ENCODE measurements around the gene NUDT1.

The NUDT1 gene

DNA sequence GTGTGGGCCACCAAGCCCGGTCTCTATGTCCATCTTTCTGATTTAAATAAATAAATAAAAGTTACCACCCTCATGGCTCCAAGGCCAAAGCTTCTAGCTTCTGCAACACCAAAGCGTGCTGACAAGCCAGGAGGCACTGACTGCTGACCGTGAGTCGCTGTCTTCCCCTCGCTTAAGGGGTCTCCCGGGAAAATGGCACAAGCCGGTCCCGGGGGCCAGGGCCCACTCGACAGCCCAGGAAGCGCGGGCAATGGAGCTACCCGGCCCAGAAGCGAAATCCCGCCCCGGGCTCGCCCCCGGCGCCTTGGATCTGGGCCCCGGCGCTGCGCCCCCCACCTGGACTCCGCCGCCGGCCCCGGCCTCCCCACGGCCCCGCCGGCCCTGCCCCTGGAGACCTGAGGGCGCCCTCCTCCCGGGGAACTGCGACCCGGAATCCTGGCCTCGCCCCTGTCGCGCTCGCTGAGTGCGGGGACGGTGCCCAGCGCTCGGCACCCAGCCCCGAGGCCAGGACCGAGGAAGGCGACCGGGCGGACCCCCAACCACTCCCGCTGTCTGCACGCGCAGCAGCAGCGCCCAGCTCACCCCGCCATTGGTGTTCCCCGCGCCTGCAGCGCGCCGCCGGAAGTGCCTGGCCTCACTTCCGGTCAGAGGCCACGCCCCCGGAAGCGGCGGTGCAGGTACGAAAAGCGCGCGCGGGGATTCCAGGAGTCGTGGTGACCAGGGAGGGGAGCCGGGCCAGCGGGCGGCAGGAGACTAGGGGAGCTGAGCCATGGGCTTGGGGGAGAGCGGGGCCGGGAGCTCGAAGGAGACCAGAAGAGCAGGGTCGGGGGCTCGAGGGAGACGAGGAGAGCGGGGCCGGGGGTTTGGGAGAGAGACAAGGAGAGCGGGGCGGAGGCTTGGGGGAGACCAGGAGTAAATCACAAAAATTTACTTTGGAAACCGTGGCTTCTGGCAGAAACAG lies at the start of gene NUDT1, which contains the start of gene MRM2:
NUDT1 (plus strand) TSS at position 647 of the 961 bp plus-strand sequence. CDS start 2,349 bp downstream, outside the sequence.
MRM2 (minus strand) TSS at position 626 of the 961 bp plus-strand sequence; CDS start at position 590, 36 bp downstream.
- DNase-seq (ENCODE audit: low read depth, low spot score) = peak; percentile 20

DNA sequence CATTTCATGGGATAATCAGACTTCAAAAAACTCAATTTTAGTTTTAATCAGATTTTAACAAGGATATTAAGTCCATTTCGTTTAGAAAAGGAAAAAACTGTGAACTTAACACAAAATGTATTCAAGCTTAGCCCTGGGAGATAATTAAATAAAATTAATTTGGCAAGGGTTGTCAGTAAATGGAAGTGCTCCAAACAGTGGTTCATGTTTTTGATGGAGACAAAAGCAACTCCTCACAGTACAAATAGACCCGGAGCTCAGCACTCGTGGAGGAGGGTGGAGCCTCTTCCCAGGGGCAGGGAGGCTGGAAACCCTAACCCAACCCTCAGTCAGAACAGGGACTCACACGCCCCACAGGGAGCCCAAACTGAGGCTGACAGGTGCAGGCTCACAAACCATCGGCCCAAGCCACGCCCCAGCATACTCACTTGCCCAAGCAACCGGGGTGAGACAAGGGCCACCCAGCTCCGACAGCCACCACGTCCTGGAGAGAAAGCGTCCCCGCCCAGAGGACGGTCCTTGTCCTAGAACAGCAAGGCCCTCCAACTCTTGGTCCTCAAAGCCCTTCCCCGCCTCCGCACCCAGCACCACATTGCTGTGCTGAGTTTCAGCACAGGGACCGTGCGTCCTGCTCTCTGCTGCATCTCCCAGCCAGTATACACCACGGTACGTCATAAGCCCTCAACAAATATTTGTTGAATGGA lies 49.0 kb upstream of the NUDT1 start:
- DNase-seq (ENCODE audit: low read depth, low spot score) = no peak

DNA sequence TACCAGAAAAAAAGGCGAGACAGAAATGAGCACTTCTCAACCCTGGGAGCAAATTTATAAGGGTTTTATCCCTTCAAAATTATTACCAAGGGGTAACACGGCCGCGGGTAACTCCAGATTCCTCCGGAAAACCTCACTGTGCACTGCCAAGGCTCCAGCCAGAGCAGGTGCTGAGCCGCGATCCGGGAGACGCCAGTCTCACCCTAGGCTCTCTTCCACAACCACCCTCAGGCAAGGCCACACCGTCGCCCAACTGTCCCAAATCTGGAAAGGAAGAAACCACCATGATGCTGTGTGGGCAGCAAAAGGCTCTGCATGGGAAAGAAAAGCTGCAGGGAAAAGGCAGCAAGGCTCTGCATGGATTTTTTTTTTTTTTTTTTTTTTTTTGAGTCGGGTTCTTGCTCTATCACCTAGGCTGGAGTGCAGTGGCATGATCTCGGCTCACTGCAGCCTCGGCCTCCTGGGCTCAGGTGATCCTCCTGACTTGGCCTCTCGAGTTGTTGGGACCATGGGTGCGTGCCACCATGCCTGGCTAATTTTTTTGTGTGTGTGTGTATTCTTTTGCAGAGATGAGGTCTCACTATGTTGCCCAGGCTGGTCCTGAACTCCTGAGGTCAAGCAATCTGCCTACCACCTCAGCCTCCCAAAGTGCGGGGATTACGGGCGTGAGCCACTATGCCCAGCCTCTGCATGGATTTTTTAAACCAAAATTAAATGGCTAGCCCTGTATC lies 48.3 kb upstream of the NUDT1 start:
- DNase-seq (ENCODE audit: low read depth, low spot score) = no peak

DNA sequence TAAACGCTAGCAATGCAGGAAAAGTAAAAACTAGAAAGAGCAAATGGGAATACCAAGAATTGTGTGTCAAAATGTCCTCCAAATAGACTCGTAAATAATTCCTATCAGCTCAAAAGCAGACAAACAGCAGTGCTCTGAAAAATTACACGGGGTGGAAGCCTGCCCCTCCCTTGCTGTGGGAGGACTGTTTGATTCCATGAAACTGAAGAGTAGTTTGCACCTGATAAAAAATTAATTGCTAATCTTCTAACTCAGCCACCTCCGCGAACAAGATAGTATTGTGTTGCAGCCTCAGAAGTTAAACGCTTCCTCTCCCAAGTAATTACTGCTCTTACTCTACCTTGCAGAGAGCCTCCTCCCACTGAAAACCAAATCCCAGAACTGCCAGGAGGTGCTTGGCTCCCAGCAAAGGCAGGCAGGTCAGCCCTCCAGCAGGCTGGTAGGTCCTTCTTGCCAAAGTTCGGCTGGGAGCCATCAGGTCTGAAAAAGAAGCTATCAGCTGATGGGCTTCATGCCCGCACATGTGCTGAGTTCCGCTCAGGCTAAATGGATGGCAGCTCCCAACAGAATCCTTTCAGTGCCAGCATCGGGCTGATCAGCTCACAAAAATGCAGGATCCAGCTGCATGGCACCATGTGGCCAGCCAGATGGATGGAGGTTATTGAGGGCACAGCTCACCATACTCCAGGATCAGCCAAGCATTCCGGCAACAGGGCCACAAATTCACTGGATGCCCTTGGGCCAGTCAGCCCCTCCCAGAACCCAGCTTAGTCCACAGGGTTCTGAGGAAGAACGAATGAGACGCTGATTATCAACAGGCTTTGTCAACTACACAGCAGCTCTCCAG lies 46.4 kb upstream of the NUDT1 start:
- DNase-seq (ENCODE audit: low read depth, low spot score) = no peak

DNA sequence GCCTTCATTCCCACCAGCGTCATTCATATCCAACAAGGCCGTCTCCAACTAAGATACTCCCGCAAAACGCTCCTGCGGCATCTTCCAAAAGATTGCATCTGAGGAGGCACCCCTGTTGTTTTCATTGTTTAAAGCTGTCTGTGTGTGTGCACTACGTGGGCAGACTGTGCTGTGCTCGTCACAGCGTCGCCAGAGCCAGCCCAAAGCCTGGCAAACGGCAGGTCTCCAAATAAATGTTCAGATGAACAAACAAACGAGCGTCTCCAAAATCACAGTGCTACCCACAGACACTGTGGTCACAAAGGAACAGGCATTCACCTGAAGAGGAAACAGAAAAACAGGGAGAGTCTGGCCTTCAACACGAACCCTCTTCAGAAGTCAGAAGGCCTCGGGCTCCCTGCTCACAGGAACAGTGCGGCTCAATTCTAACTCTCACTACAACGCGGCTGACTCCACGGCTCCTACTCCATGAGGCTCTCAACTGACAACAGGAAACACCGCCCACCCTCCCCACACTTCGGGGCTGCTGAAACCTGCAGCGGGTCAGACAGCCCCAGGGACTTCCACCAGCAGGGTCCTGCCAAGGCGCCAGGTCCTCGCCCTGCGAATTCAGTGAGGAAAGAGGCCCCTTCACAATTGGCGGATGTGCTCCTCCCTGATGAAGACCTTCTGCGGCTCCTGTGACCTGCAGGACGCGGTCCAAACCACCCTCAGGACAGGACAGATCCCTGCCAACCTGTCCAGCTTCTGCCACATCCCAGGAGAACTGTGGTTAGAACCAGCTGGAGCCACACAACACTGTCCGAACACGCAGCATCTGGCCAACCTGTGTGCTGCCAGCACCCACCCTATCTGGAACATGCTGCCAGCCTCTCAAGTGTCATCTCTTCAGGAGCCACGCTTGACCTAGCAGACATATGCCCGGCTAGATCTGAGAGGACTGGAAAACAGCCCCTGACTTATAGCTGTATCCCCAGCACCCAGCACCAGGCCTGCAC lies 45.3 kb upstream of the NUDT1 start:
- no peak for DNase-seq (ENCODE audit: low read depth, low spot score)

DNA sequence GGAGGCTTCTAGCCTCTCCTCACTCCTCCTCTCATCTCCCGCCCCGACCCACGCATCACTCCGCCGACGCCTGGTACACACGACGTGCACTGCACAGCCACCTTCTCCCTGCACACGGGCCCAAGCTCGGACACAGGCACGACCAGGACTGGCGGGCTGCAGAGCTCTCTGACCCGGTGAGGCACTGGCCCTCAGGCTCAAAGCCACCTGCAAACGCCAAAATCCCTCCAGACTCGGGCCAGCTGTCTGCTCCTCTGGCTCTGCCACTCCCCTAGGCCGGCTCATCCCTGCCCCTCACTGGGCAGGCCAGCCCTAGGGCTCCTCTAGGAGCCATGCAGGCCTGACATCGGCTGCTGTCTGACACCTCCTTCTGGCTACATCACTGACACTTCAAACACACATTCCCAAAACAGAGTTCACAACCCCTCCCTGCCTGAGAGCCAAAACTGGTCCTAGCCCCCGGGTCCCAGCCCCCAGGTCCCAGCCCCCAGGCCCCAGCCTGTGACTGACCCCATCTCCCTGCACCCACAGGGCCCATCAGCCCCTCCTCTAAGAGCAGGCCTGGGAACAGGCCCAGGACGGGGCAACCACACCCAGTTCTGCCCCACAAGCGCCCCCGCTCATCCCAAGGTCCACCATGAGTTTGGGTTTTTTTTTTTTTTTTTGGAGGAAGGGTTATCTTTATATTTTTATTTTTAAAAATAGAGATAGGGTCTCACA lies 44.4 kb upstream of the NUDT1 start:
- DNase-seq (ENCODE audit: low read depth, low spot score) = no peak

DNA sequence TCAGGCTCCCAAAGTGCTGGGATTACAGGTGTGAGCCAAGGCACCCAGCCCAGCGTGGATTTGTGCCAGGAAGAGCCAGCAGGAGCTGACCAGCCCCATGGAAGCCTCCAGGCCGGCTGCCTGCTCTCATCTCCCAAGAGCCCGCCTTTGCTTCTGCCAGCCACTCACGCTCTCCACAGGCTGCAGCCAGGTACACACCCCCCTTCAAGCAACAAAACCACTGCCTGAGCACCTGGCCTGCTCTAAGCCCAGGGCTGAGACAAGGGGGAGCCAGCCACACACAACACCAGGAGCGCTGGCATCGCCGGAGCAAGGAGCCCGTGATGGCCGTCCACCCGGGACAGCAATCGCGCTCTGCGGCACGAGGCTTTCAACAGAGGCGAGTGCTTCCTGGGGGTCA lies 43.8 kb upstream of the NUDT1 start:
- DNase-seq (ENCODE audit: low read depth, low spot score) = no peak

DNA sequence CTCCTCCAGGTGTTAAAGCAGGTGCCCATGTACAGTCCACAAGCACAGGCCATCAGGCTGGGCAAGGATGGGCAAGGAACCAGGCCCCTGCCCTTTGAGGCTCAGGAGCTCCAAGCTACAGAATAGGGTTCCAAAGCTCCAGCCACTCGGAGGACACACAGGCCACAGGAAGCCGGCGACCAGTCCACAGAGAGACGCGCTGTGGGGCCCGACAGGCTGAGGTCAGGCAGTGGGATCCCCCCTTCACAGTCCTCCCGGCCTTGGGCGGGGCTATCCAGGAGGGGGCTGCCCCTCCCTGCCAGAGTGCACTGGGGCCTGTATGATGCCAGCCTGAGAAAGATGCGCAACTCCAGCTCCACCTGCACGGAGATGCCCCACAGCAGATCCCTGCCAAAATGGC lies 43.3 kb upstream of the NUDT1 start:
- DNase-seq (ENCODE audit: low read depth, low spot score) = no peak

DNA sequence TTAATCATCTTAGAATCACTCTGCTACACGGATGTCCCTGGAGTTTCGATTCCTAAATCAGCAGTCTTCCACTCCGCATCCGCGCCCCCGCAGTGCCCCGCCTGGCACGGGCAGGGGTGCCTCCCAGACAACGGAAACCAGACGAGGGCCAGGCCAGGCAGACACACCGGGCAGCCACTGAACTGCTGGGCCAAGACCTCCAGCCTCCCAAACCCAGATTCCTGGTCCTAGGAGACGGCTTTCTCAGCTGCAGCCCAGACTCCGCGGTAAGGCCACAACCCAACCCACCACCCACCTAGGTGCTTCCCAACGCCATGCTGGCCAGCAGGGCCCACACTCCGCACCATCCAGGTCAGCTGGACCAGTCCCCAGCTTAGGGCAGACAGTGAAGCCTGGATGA lies 42.5 kb upstream of the NUDT1 start:
- no peak for DNase-seq (ENCODE audit: low read depth, low spot score)

DNA sequence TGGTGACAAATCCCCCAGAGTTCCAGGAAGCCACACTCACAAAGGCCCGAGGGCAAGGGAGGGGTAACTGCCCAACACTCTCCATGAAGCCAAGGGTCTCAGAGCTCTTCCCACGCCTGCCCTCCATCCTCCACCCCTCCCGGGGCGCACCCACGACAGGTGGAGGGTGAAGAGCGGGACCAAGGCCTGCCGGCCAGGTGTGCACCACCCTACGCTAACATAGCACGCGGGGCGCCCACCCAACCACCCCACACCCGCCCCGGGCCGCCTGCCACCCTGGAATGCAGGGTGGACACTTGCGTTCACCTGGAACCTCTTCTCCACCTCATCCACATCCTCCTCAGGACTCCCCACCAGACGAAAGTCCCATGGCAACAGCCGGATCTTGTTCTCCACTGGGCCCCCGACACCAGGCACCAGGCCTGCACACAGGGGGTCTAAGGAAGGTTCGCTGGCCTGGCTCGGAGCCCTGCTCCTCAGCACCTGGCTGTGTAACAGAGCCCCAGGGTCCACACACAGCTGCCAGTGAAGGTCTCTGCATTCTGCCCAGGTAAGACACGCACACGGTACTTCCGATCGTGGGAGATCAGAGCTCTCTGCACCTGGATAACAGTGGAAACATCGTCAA lies 42.0 kb upstream of the NUDT1 start:
- DNase-seq (ENCODE audit: low read depth, low spot score) = no peak

DNA sequence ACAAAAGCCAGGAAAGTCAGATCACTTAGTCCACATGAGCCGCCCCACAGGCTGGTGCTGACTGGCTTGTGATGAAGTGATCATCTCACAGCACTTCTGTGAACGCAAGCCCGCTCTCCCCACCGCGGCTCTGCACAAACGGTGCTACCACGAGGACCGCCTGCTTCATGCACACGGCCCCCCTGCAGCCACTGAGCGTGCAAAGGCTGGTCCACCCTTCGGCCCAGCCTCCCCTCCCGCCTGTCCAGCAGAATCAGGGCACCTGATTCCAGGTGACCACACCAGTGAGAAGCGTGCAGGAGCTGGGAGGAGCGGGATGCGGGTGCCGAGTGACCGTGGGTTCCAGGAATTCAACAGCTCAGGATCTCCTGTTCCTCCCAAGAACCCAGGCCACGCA lies 41.4 kb upstream of the NUDT1 start:
- DNase-seq (ENCODE audit: low read depth, low spot score) = no peak

DNA sequence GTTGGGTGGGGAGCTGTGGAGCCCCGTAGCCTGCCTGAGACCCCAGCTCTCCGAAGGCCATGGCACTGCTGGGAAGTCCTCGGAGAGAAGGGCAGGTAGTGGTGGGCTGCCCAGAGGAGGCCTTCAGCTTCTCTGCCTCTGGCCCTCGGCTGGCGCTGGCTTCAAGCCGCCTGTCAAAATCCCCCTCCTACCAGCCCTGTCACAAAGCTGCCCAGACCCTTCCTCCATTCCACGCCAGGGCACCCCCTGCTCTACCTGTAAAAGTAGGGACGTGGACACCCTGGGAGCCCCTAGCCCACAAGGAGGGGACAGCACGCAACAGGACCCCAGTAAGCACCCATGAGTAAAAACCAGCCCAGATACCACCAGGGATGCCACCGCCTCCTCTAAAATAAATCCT lies 40.9 kb upstream of the NUDT1 start:
- DNase-seq (ENCODE audit: low read depth, low spot score) = no peak

DNA sequence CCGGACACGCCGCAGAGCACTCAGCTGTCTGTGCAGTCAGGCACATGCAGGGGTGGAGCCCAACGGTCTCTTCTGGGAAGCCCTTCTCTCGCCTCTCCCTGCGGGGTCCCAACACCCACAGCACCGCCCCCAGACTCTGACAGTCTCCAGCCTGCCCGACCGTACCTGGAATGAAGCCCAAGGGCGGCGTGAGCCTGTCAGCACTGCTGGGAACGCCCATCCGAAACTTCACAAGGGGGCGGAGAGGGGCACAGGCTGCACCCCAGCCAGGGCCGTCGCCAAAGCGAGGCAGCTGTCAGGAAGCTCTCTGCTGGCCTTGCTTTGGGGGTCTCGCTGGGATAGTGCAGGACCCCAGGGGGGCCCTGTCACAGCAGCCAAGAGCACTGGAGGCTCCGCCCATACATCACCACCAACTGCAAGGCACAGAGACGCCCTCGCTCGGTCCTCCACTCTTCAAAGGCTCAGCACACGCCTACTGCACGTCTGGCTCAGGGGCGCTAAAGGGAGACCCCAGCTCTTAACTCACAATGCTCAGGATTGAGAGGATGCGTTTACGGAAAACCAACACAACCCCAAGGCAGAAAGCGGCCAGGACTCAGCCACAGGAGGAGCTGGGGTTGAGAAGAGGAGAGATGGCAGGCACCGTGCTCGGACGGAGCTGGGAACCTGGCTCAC lies 40.2 kb upstream of the NUDT1 start:
- no peak for DNase-seq (ENCODE audit: low read depth, low spot score)

DNA sequence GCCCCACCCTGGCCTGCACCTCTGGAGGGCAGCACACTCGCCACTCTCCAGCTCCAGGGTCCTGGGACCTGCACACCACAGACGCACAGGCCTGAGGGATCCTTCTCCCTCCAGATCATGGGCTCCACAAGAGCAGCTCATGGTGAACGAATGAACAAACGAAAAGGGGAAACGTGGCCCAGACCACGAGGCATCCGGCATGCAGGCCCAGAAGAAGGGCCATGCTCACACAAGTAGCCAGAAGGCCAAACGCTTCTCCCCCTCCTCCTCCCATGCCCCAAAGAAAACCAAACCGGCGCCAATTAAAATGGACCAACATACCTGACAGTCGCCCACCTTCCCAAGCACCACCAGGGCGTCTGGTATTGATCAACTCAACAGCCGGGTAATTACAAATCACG lies 39.7 kb upstream of the NUDT1 start:
- no peak for DNase-seq (ENCODE audit: low read depth, low spot score)

DNA sequence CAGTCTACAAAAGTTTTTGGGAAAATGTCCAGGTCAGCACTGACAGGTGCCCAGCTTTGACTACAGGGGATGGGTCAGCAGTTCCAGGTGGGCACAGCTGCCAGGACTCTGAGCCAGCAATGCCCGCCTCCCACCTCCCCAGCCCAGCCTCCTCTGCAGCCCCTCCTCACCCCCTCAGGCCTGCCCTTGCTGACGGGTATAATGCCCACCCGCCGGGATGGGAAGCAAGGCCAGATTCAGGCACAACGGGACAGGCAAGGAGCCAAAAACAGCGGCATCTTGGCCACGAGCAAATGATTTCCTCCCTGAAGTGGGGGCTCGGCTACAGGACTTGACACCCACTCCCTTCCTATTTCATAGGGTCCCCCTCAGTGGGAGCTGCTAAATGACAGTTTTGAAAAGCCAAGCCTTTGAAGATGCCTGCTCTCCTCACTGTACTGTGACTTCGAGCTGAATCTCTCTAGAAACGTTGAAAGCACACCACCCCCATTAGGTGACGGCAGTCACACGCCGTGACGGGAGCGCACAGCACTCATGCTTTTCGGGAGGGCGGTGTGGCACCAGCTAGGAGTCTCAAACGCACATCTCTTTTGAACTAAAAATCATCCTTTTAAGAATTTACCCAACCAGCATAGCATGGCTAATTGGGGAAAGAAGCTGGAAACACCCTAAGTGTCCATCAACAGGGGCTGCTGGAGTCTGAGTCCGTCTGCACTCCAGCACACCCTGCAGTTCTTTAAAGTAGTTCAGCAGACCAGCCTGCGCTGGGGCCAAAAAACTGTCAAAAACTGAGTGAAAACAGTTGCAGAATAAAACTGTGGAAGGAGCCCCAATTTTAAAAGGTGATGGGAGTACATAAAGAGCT lies 38.9 kb upstream of the NUDT1 start:
- DNase-seq (ENCODE audit: low read depth, low spot score) = no peak

DNA sequence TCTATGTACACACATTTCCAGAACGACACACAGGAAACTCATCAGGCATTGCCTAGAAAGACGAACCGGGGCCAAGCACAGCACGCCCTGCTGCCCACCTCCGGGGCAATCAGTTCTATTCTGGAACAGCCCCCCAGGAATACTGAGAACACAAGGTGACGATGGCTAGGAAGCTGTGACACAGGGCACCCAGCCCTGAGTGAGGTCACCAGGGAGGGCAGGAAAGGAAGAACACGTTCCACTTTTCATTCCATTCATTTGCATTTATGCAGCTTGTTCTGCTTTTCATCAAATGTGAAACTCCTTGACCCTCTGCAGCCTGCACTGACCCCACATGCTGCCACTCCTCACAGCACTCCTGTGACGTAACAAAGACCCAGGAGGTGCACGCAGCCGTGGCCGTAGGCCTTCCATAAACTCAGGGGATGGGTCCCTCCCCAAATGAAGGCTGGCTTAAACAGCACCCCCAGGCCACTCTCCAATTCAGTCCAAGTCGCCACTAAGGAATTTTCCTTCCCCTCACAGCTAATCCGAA lies 38.2 kb upstream of the NUDT1 start:
- DNase-seq (ENCODE audit: low read depth, low spot score) = no peak

DNA sequence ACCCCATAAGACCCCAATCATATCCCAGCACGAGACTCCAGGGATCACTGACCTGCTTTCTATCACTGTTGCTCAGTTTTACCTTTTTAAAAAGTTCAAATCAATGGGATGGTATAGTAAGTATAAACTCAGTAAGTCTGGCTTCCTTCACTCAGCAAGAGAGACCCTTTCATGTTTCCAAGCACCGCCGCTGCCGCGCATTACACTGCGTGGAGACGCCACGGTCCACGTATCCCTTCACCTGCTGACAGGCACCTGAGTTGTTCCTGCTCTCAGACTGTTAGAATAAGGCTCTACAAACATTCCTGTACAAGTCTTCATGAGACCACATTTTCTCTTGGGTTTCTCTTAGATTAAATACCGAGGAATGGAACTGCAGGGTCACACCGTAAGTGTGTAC lies 37.6 kb upstream of the NUDT1 start:
- no peak for DNase-seq (ENCODE audit: low read depth, low spot score)

Measured in smooth muscle cell of the brain vasculature (primary cell).